T-helper 1 cell (primary cell): ENCODE measurements around the gene CPNE4.
"Not testable (repeated sequence)": the region's sequence is repeated elsewhere in the genome, so short reads cannot be mapped to it uniquely, and the experiment has no call there.

Experiments used
- DNase-seq, 5 donors: peaks; one replicate each; pipeline ENCODE4 v3.0.0-alpha.2; 2012 to 2020

The CPNE4 gene

DNA sequence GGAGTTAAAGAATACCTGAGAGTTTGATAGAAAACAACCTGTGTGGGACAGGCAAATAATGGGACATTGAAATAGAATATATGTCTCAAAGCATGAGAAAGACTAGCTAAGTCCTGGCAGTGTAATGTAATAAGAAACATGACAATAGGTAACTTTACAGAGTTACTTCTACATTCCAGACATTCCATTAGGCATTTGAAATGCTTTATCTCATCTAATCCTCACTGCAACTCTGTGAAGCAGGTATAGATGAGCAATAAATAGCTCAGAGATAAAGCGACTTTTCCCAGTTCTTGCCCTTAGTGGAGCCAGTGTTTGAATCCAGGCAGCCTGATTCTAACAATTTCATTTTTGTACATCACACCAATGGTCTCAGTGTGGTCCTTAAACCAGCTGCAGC is 76.8 kb downstream of the CPNE4 start:
- DNase-seq: no peak

DNA sequence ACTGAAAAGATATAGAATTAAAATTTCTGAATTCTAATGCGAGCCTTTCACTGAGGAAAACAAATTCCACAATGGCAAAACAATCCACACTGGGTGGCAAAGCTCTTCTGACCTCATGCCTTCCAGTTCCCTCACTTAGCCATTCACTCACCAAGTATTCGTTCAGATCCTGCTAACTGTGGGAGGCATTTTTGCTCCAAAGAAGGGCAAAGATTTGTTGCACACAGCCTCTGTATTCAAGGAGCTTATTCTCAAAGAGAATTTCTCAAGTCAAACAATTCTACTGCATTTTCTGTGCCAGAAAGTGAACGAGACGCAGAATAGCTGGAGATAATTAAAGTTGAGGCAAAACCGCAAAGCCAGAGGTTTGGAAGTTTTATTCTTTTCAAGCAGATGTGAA is 77.3 kb downstream of the CPNE4 start:
- DNase-seq: no peak

DNA sequence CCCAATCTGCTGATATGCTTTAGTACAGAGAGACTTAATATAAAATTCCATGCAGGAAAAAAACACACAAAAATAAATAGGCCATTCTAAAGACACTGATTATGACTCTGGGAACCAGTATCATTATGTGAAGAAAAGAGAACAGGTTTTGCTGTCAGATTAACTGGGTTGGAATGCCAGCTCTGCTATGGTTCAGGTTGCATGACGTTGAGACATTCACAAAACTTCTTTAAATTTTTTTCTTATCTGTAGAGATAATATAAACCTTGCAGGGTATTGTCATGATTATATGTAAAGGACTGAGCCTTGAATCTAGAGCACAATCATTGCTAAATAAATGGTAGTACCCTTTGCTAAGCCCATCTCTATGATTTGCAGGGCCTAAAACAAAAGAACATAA is 86.0 kb downstream of the CPNE4 start:
- no peak for DNase-seq

- DNase-seq: no peak
Observed at GRCh38 chr3:131944676-131945075, 90.1 kb downstream of the CPNE4 start.

GRCh38 chr3:131933665-131934064 is 101.1 kb downstream of the CPNE4 start:
- DNase-seq: no peak

- no peak for DNase-seq
Observed at GRCh38 chr3:131928593-131928992, 106.2 kb downstream of the CPNE4 start.

DNA sequence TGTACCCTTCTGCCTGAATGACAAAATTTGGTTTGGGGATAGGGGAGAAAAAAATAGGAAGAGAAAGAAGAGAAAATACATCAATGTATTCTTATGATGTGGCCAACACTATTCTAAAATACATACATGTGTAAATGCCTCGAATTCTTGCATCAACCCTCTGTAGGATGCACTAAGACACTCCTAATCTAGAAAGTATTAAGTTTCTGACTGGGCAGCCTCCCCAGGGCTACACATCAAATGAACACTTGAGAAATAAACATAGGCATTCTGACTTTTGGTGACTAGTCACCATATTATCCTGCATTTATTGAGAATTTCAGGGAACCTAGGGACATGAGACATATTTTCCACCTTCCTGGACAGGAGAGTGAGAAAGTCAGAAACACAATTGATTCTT is 109.2 kb downstream of the CPNE4 start:
- no peak for DNase-seq

DNA sequence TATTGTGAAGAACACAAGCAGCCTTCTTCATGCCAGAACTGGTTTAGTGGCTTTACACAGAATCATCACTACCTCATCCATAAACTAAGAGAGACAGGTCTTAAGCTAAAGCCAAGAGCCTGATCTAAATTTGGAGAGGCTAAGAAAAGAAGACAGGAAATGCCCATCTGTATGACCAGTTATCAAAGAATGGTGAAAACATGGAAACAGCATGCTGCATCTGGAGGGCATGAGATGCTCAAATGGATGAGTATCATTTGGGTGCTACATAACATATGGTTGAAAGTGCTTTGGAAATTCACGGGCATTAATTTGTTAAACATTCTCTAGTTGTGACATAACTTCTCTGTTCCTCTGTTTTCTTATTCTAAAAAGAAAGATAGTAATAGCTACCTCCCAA is 112.5 kb downstream of the CPNE4 start:
- no peak for DNase-seq

DNA sequence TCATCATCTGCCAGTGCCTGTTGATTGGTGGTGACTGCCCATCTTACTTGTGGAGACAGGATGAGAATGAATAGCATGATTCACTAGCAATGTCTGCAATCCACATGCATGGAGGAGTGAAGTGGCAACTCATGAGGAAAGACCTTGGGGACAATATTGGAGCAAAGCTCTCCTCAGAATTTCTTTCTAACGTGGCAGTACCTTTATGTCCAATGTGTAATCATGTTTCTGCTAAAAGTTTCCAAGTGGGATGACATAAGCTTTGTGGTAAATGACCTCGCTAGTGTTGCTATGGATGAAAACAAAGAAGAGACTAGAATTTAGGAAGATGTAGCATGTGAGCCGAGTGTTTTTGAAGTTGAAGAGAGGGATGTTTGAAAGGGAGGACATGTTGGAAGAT is 117.8 kb downstream of the CPNE4 start:
- no peak for DNase-seq

DNA sequence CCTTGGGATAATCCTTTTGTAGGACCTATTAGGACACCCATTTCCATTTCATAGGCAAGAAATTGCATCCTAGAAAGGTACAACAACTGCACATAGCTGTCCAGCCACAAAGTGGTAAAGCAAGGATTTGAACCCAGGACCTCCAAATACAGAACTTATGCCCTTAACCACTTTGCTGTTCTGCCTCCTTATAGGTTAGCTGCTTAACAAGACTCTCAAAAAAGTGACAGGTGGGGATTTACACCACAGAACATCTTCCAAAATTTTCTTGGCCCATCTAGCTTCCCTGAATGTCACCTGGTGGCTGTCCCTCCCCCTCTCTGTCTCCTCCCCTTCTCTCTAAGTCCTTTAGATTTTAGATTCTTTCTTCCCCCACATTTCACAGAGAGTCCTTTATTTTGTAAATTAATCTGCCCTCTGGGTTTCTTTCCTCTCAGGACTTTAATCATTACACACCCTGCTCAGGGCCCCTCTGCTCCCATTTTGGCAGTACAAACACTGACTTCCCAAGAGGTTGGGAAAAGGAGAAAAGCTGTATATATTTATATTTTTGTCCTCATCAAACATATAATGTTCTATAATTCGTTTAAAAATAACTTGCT is 120.6 kb downstream of the CPNE4 start:
- DNase-seq: no peak

DNA sequence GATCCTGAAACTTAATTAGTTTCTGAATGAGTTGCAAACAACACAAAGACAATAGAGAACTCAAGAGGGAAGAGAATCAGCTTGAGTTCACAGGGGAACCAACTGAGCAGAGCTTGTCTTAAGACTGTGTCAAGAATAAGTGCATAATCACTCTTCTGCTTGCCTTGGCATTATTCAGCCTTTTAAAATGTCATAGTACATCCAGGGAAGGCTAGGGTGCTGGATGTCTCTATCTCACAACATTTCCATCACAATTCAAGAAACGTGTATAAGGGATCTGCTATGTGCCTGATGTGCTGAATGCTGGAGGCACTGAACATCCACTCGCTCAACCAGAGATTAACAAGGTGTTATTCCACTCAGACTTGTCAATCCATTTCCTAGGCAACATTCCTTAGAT is 122.6 kb downstream of the CPNE4 start:
- no peak for DNase-seq

DNA sequence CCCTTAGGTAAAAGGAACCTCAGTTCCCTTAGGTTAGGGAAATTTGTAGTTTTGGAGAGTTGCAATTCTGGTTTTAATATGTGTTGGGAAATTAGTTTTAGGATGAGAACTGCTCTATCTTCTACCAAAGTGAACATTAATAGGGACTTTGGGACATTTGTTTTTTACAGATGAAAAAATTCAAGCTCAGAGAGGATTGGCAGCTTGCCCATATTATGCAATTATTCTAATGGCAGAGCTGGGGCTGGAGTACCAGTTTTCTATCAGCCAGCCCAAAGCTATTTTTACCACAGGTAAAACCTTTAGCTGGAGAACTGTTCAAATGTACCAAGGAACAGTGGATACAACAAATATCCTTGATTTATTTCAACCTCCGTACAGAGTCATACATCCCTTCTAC is 127.0 kb downstream of the CPNE4 start:
- DNase-seq: no peak

DNA sequence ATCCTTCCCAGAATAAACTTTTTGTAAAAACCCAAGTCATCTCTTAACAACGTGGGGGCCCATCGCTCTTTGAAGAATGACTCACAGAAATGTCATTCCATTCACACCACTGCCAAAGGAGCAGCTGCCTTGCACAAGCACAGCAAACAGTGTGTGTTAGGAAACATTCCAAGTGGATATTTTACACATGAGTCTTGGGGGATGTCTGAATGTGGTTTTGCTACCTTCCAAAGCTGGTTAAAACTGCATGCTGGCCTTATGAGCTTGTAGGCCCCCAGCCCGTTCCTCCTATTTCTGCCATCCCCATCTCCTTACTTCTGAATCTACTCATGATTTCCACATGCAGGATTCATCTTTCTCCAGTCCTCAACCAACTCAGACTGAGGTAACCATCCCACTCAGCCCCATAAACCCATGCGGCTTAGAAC is 130.8 kb downstream of the CPNE4 start:
- no peak for DNase-seq

GRCh38 chr3:131901686-131902085 is 133.1 kb downstream of the CPNE4 start:
- DNase-seq: no peak

DNA sequence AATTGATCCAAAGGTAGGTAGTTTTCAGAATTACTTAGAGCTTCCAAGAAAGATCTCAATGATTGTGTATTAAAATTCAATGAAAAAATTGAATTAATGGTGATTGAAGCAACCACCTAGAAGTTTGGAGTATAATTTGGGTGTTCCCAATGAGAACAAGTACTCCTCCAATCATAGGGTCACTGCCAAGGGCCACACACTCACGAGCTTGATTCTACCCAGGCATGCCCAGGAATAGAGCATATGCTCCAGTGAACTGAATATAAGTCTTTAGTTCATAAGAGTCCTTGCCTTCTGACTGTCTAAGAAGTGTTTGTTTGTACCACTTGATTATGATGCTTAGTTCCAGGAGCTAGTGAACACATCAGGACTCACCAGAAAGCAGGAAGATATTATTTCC is 133.9 kb downstream of the CPNE4 start:
- DNase-seq: no peak

DNA sequence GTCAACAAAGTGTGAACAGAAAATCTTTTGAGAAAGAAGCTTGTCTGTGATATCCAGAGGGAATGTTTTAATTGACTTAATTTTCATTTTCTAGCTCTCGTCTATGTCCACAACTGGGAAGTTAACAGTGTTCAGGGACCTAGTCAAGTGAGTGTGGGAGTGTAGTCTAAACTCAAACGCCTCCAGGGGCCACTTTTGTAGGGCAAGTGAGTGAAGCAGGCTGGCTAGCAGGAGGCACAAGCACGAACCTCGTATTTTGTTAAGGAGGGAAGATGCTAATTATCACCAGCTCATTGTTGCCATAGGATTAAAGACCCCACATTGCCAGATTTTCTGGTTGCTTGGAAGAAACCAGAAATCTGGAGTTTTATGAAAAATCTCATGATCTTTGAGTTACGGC is 135.8 kb downstream of the CPNE4 start:
- DNase-seq: no peak

DNA sequence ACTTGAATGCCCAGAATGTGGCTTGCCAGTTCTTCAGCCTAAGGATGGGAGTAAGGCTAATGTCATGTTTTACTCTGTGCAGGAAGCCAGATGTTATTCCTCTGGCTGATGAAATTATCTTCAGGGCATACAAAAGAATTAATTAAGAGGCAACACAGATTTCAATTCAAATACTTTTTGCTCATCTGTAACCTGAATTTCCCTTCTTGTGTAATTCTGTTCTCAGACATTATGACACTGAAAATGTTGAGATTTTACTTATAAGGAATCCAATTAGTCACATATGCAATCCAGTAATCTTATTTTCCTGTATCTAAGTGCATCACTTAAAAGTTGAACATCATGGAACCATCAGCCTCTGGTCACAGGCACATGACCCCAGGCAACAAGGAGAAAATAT is 136.5 kb downstream of the CPNE4 start:
- no peak for DNase-seq

GRCh38 chr3:131896285-131896684 is 138.5 kb downstream of the CPNE4 start:
- no peak for DNase-seq

DNA sequence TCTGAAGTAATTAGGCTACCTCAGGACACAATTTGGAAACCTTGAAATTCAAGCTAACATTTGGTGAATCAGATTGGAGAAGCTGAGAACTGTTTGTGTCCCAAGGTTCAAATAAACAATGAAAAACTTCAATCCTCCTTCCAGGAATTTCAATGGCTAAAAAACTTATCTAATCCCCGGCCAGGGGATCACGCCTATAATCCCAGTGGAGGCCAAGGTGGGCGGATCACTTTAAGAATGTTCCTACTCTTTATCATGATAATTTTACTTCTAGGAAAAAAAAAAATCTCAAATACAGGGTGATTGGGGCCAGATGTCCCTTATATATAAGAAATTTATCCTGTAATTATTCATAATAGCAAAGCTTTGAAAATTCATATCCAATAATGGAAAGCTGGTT is 139.0 kb downstream of the CPNE4 start:
- DNase-seq: no peak

DNA sequence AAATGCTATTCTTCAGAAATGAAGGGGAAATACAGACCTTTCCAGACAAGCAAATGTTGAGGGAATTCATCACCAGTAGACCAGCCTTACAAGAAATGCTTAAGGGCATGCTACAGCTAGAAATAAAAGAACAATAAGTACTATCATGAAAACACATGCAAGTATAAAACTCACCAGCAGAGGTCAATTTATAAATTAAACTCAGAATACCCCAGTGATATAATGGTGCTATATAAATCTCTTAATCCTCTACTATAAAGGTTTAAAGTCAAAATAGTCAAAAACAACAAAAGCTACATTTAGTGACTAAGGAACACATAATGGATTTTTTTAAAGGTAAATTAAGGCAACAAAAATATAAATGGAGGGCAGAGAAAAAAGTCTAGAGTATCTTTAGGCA is 142.5 kb downstream of the CPNE4 start:
- no peak for DNase-seq

DNA sequence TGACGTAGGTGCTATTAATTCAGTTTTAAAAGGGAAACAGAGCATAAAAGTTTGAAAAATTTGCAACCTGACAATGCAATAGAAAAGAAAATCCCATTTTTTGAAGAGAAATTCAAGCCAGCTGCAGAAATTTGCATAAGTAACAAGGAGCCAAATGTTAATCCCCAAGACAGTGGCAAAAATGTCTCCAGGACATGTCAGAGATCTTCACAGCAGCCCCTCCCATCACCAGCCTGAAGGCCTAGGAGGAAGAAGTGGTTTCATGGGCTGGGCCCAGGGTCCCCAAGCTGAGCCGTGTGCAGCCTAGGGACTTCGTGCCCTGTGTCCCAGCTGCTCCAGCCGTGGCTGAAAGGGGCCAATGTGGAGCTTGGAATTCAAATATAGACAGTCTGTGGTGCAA is 148.9 kb downstream of the CPNE4 start:
- not testable (repeated sequence) for DNase-seq

- DNase-seq: no peak
Observed at GRCh38 chr3:131883711-131884407, 151.0 kb downstream of the CPNE4 start.

GRCh38 chr3:131883086-131883485 is 151.7 kb downstream of the CPNE4 start:
- DNase-seq: no peak

DNA sequence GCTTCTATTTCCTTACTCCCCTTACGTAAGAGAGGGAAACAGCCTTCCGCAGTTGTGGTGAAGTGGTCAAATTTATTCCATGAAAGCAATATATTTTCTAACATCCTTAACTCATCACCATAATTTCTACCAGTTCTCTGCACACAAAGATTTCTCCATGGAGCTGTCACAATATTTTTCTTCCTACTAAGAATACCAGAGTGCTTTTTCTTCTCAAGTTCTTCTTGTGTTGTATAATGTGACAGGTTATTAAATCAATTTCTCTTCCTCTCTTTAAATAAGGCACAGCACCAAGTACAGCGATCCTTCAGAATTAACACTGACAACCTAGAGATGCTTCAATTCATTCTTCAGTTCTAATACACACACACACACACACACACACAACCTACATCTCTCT is 153.0 kb downstream of the CPNE4 start:
- DNase-seq: no peak

- DNase-seq: no peak
Observed at GRCh38 chr3:131880948-131881347, 153.9 kb downstream of the CPNE4 start.
